ENCODE data around the gene ACP4.

DNA sequence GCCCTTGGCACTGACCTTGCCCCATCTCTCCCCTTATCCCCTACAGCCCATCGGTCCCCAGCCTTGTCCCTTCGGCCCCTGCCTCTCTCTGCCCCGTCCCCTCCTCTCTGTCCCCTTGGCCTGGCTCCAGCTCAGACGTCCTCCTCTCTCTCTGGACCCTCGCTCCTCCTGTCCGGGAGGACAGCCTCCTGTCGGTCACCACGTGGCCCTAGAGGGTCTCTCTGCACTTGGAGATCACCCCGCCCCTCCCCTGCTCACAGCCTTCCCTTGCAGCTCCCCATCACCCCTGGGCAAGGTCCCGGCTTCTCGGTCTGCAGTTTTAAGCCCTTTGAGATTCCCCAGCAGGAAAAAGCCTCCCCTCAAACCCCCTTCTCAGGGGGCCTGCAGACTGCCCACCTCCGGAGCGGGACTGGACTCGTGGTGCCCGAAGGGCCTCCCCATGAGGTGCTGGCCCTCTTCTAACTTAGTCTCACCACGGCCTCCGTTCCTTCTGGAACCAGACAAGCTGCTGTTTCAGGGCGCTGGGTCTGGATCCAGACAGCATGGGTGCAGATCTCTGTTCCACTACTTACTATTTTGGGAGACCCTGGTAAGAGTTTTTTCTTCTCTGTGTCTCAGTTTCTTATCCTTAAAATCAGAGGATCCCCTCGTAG lies 46.5 kb downstream of the ACP4 start:
- TF ChIP-seq EZH2phosphoT487 (IDR thresholded peaks at IDR 0.05; ENCODE audit: insufficient read depth, low read depth) (no peak), EZH2 (IDR thresholded peaks at IDR 0.05; ENCODE audit: insufficient read depth, poor library complexity, severe bottlenecking) (no peak)
